ENCODE measurements around the gene PELI1.
"Not testable (repeated sequence)": the region's sequence is repeated elsewhere in the genome, so short reads cannot be mapped to it uniquely, and the experiment has no call there.

The PELI1 gene

GRCh38 chr2:64093341-64093740 is 50.9 kb downstream of the PELI1 start:
- peak; percentile 86 for FAIRE-seq
- no peak for DNase-seq (ENCODE audit: insufficient read length, low spot score)

GRCh38 chr2:64092502-64092901 is 51.7 kb downstream of the PELI1 start:
- no peak for DNase-seq (ENCODE audit: insufficient read length, low spot score)
- FAIRE-seq = peak; percentile 92

GRCh38 chr2:64090264-64090663 is 54.0 kb downstream of the PELI1 start:
- DNase-seq (ENCODE audit: insufficient read length, low spot score) = no peak
- peak; percentile 94 for FAIRE-seq

GRCh38 chr2:64086347-64087082 is 57.7 kb downstream of the PELI1 start:
- FAIRE-seq = peak; percentile 35
- DNase-seq (ENCODE audit: insufficient read length, low spot score) = no peak

- DNase-seq (ENCODE audit: insufficient read length, low spot score) (no peak), FAIRE-seq (peak; percentile 76)
Observed at GRCh38 chr2:64085936-64086335, 58.3 kb downstream of the PELI1 start.

GRCh38 chr2:64081046-64081445 is 63.2 kb downstream of the PELI1 start:
- FAIRE-seq (peak; percentile 31), DNase-seq (ENCODE audit: insufficient read length, low spot score) (no peak)

- FAIRE-seq = no peak
- no peak for DNase-seq (ENCODE audit: insufficient read length, low spot score)
Observed at GRCh38 chr2:64080179-64080578, 64.0 kb downstream of the PELI1 start.

GRCh38 chr2:64079688-64080087 is 64.5 kb downstream of the PELI1 start:
- not testable (repeated sequence) for DNase-seq (ENCODE audit: insufficient read length, low spot score); FAIRE-seq

- DNase-seq (ENCODE audit: insufficient read length, low spot score); FAIRE-seq: not testable (repeated sequence)
Observed at GRCh38 chr2:64076828-64077227, 67.4 kb downstream of the PELI1 start.

- not testable (repeated sequence) for FAIRE-seq; DNase-seq (ENCODE audit: insufficient read length, low spot score)
Observed at GRCh38 chr2:64074616-64075015, 69.6 kb downstream of the PELI1 start.

GRCh38 chr2:64067326-64067725 is 76.9 kb downstream of the PELI1 start:
- DNase-seq (ENCODE audit: insufficient read length, low spot score) = no peak
- FAIRE-seq = no peak

- no peak for DNase-seq (ENCODE audit: insufficient read length, low spot score)
- FAIRE-seq = no peak
Observed at GRCh38 chr2:64065516-64065915, 78.7 kb downstream of the PELI1 start.

GRCh38 chr2:64063924-64064331 is 80.3 kb downstream of the PELI1 start:
- DNase-seq (ENCODE audit: insufficient read length, low spot score) (no peak), FAIRE-seq (peak; percentile 14)

GRCh38 chr2:64063454-64063853 is 80.8 kb downstream of the PELI1 start:
- DNase-seq (ENCODE audit: insufficient read length, low spot score) = no peak
- FAIRE-seq = no peak

- DNase-seq (ENCODE audit: insufficient read length, low spot score) = no peak
- FAIRE-seq = peak; percentile 63
Observed at GRCh38 chr2:64062840-64063239, 81.4 kb downstream of the PELI1 start.

- FAIRE-seq (no peak), DNase-seq (ENCODE audit: insufficient read length, low spot score) (no peak)
Observed at GRCh38 chr2:64059270-64059669, 85.0 kb downstream of the PELI1 start.

GRCh38 chr2:64056021-64056420 is 88.2 kb downstream of the PELI1 start:
- DNase-seq (ENCODE audit: insufficient read length, low spot score) (no peak), FAIRE-seq (no peak)

- DNase-seq (ENCODE audit: insufficient read length, low spot score) (no peak), FAIRE-seq (peak; percentile 78)
Observed at GRCh38 chr2:64054161-64054915, 89.9 kb downstream of the PELI1 start.

GRCh38 chr2:64052463-64053241 is 91.6 kb downstream of the PELI1 start:
- DNase-seq (ENCODE audit: insufficient read length, low spot score) (no peak), FAIRE-seq (no peak)

- FAIRE-seq = peak; percentile 95
- peak; percentile 55 for DNase-seq (ENCODE audit: insufficient read length, low spot score)
Observed at GRCh38 chr2:64049633-64050220, 94.5 kb downstream of the PELI1 start.

GRCh38 chr2:64045938-64046337 is 98.3 kb downstream of the PELI1 start:
- DNase-seq (ENCODE audit: insufficient read length, low spot score) (no peak), FAIRE-seq (no peak)

Data from GM19239 (cell line).